Common myeloid progenitor, CD34-positive (primary cell): ENCODE measurements around the gene NPC1L1.
A peak's percentile ranks its signal among the peaks of the same experiment; 100 is the strongest.

Experiments
- CTCF ChIA-PET: fragments of 350-600 bp; sonication (Branson Sonifier 250); formaldehyde crosslinking; loops from one replicate; lab custom pipeline; 2021; ENCODE audit warnings: antibody characterized with exemption; lab: Charles Lee
- POLR2A ChIA-PET: fragments of 350-600 bp; sonication (Branson Sonifier 250); formaldehyde crosslinking; loops from one replicate; lab custom pipeline; 2021; ENCODE audit warnings: antibody characterized with exemption; lab: Charles Lee
- DNase-seq, 3 donors: peaks; one replicate each; pipeline versions ENCODE4 v3.0.0 to v3.0.0-alpha.2; 2013
- H3K27ac ChIP-seq, 2 experiments: 1 replicate in 1 of 2; 2 replicates in 1 of 2; pipeline ENCODE4 v1.7.0; 2013; ENCODE audit warnings: inconsistent platforms in 2 of 2, low read length in 2 of 2, mild to moderate bottlenecking in 2 of 2, low read depth in 1 of 2, moderate library complexity in 1 of 2; ENCODE audit not compliant: severe bottlenecking in 2 of 2, insufficient read depth in 1 of 2, poor library complexity in 1 of 2
- H3K27me3 ChIP-seq, 5 experiments: replicated peaks in 2 of 5; 1 replicate in 3 of 5; 2 replicates in 2 of 5; pipeline versions ENCODE4 v1.6.1 to v1.7.0; 2013; ENCODE audit warnings: low read length in 4 of 5, mild to moderate bottlenecking in 2 of 5, moderate library complexity in 2 of 5, inconsistent platforms in 1 of 5; ENCODE audit not compliant: insufficient read depth in 5 of 5, control insufficient read depth in 4 of 5
- H3K36me3 ChIP-seq, 4 experiments: 1 replicate in 2 of 4; 2 replicates in 2 of 4; pipeline versions ENCODE4 v1.6.1 to v1.7.0; 2013; ENCODE audit warnings: low read length in 3 of 4, control low read depth in 1 of 4, mild to moderate bottlenecking in 1 of 4; ENCODE audit not compliant: control insufficient read depth in 4 of 4, insufficient read depth in 4 of 4
- H3K4me1 ChIP-seq, 4 experiments: 1 replicate in 3 of 4; 2 replicates in 1 of 4; pipeline versions ENCODE4 v1.6.1 to v1.7.1; 2013; ENCODE audit warnings: low read length in 3 of 4, mild to moderate bottlenecking in 3 of 4, control low read depth in 1 of 4, inconsistent platforms in 1 of 4, moderate library complexity in 1 of 4; ENCODE audit not compliant: control insufficient read depth in 4 of 4, insufficient read depth in 4 of 4; ENCODE audit errors: control extremely low read depth in 1 of 4
- H3K4me3 ChIP-seq, 7 experiments: 1 replicate in 4 of 7; 2 replicates in 3 of 7; pipeline versions ENCODE4 v1.5.1 to v1.7.0; 2013; ENCODE audit warnings: mild to moderate bottlenecking in 7 of 7, low read length in 6 of 7, moderate library complexity in 6 of 7, inconsistent platforms in 2 of 7, low read depth in 2 of 7, control low read depth in 1 of 7; ENCODE audit not compliant: insufficient read depth in 4 of 7, control insufficient read depth in 1 of 7; ENCODE audit errors: extremely low read depth in 1 of 7
- H3K9me3 ChIP-seq, 5 experiments: 1 replicate in 4 of 5; 2 replicates in 1 of 5; pipeline versions ENCODE4 v1.6.1 to v1.7.1; 2013; ENCODE audit warnings: low read length in 4 of 5, mild to moderate bottlenecking in 2 of 5, inconsistent platforms in 1 of 5, low read depth in 1 of 5, moderate library complexity in 1 of 5; ENCODE audit not compliant: control insufficient read depth in 4 of 5, insufficient read depth in 2 of 5; ENCODE audit errors: control extremely low read depth in 1 of 5
- WGBS: methylation state at CpG from one replicate; pipeline ENCODE4 v1.1.5; 2013; ENCODE audit not compliant: insufficient coverage; 5-methylcytosine and 5-hydroxymethylcytosine counted together

The NPC1L1 gene

GRCh38 chr7:44573464-44574286 lies 32.5 kb upstream of the NPC1L1 start, which contains the start of gene DDX56:
Gene DDX56, minus strand, starts transcription at chr7:44573908. Its CDS starts 13 bp downstream, at chr7:44573895.
- DNase-seq: peak; percentile 90 to 94 (median 93)
- Histone ChIP-seq H3K9me3 (no peaks in the 10 kb centered on the region), H3K36me3 (peaks cover 18 to 57% (median 44%) of the 10 kb centered on the region in 4 experiments), H3K4me1 (peaks cover 0 to 28% (median 23%) of the 10 kb centered on the region in 4 experiments), H3K27me3 (no peaks in the 10 kb centered on the region), H3K27ac (peak within 1 kb of the TSS; percentile 68 to 91), H3K4me3 (peak within 1 kb of the TSS; percentile 48 to 95 (median 92))
- POLR2A ChIA-PET: interaction anchor here (1.0 kb wide), 1 partner anchor 8 kb away, joined by 3 read pairs; the partner anchor contains the start of gene TMED4
- WGBS: under 1% methylated on average over 69 of the region's 74 CpGs
- CTCF ChIA-PET: interaction anchor here (0.6 to 7.1 kb wide), 5 partner anchors 9 to 563 kb away, joined by 3 to 41 read pairs (median 4); partner anchors contain the start of gene TMED4

- CTCF ChIA-PET: interaction anchor here (1.0 to 7.1 kb wide), 6 partner anchors 8 to 564 kb away, joined by 3 to 41 read pairs (median 4); partner anchors contain the start of gene TMED4
- Histone ChIP-seq H3K27me3 (no peaks in the 10 kb centered on the region), H3K27ac (peak overlapping the region; percentile 68 to 91), H3K4me1 (peaks cover 0 to 28% (median 23%) of the 10 kb centered on the region in 4 experiments), H3K36me3 (peaks cover 20 to 58% (median 45%) of the 10 kb centered on the region in 4 experiments), H3K9me3 (no peaks in the 10 kb centered on the region), H3K4me3 (peak overlapping the region in 6 of 7 experiments; percentile 84 to 95 (median 92))
- 89% methylated on average over 3 of the region's 5 CpGs for WGBS
- no peak for DNase-seq
- POLR2A ChIA-PET: no interaction called here
Observed at GRCh38 chr7:44572771-44573170, 31.6 kb upstream of the NPC1L1 start.

DNA sequence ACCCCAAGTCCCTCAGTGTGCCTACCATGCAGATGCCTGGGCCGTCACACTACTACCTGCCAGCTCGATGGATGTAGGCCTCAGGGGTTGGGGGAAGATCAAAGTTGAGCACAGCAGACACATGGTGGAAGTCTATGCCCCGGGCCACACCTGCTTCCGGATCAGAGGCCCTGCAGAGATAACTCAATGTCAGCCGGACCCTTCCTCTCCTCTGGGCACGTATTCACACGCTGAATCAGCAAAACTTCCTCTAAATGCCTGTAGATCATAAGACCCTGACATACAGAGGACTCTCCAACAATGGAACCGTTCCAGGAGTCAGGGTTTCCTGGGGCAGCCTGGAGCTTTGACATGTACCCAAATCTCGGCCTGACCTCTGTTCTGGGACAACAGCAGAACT lies 28.8 kb upstream of the NPC1L1 start:
- Histone ChIP-seq H3K27ac (no peak overlapping the region), H3K9me3 (no peaks in the 10 kb centered on the region), H3K4me3 (no peak overlapping the region), H3K27me3 (no peaks in the 10 kb centered on the region), H3K36me3 (peaks cover 24 to 77% (median 61%) of the 10 kb centered on the region in 4 experiments), H3K4me1 (peaks cover 0 to 31% (median 22%) of the 10 kb centered on the region in 4 experiments)
- CTCF ChIA-PET: interaction anchor here (0.9 to 1.6 kb wide), 2 partner anchors 11 to 228 kb away, joined by 3 to 5 read pairs; no protein-coding TSS in a partner anchor
- POLR2A ChIA-PET: no interaction called here
- 92% methylated on average over 8 of the region's 9 CpGs for WGBS
- DNase-seq: no peak

GRCh38 chr7:44568771-44569560 lies 27.8 kb upstream of the NPC1L1 start:
- ChIA-PET CTCF (interaction anchor here (0.9 kb wide), 1 partner anchor 229 kb away, joined by 3 read pairs; no protein-coding TSS in a partner anchor), POLR2A (no interaction called here)
- WGBS: 98% methylated on average over 12 of the region's 17 CpGs

GRCh38 chr7:44567884-44568283 lies 26.8 kb upstream of the NPC1L1 start:
- DNase-seq: no peak
- peaks cover 31 to 90% (median 73%) of the 10 kb centered on the region in 4 experiments for H3K36me3 ChIP-seq
- H3K4me1 ChIP-seq: peaks cover 0 to 12% (median 6%) of the 10 kb centered on the region in 4 experiments

More at GRCh38 chr7:44568771-44569560, 27.8 kb upstream of the NPC1L1 start:
- Histone ChIP-seq H3K9me3 (no peaks in the 10 kb centered on the region), H3K36me3 (peaks cover 31 to 87% (median 69%) of the 10 kb centered on the region in 4 experiments), H3K27me3 (no peaks in the 10 kb centered on the region), H3K4me3 (no peak overlapping the region), H3K27ac (no peak overlapping the region), H3K4me1 (peaks cover 0 to 21% (median 14%) of the 10 kb centered on the region in 4 experiments)
- DNase-seq: no peak

DNA sequence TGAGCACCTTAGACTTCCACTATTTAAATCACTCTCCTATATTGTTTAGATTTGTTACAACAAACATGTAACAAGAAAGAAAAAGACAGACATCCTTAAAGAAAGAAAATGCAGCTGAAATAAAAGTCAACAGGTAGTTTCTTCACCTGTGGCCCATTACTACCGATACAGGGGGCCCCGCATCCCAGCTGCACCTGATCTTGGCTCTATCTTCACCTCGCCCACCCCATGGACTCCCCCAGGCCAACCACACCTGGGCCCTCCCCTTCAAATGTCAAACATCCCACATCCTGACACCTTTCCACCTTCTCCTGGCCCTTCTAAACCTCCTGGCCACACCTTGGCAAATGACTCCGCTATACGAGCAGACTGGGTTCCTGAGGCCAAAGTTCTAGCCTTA lies 25.6 kb upstream of the NPC1L1 start:
- no peak for DNase-seq
- H3K27ac ChIP-seq: no peak overlapping the region
- H3K4me1 ChIP-seq: peaks cover 0 to 6% (median 0%) of the 10 kb centered on the region in 4 experiments
- no peaks in the 10 kb centered on the region for H3K27me3 ChIP-seq
- H3K36me3 ChIP-seq: peaks cover 30 to 79% (median 65%) of the 10 kb centered on the region in 4 experiments
- ChIA-PET CTCF (interaction anchor here (1.2 to 5.0 kb wide), 4 partner anchors 9 to 326 kb away, joined by 7 to 41 read pairs (median 14); partner anchors contain the start of gene DDX56), POLR2A (interaction anchor here (1.9 kb wide), 1 partner anchor 76 kb away, joined by 7 read pairs; the partner anchor contains the start of gene NUDCD3)
- H3K9me3 ChIP-seq: no peaks in the 10 kb centered on the region
- no peak overlapping the region for H3K4me3 ChIP-seq
- 100% methylated on average over 5 of the region's 5 CpGs for WGBS

More at GRCh38 chr7:44567884-44568283, 26.8 kb upstream of the NPC1L1 start:
- Histone ChIP-seq H3K4me3 (no peak overlapping the region), H3K27me3 (no peaks in the 10 kb centered on the region), H3K27ac (no peak overlapping the region), H3K9me3 (no peaks in the 10 kb centered on the region)
- WGBS: 98% methylated on average over 5 of the region's 6 CpGs
- CTCF ChIA-PET: interaction anchor here (1.2 kb wide), 1 partner anchor 406 kb away, joined by 4 read pairs; no protein-coding TSS in a partner anchor
- POLR2A ChIA-PET: interaction anchor here (0.9 kb wide), 1 partner anchor 28 kb away, joined by 3 read pairs; no protein-coding TSS in a partner anchor
